WERI-Rb-1 (cell line): ENCODE results near the gene BRAF.
A peak's percentile ranks its signal among the peaks of the same experiment; 100 is the strongest.

Experiments used
- DNase-seq: peaks from one replicate; pipeline ENCODE4 v3.0.0-alpha.2; 2020
- H3K27ac ChIP-seq: fragments of 250-450 bp; sonication (Bioruptor Pico); 2 replicates; pipeline ENCODE4 v1.5.1; 2020; ENCODE audit warnings: mild to moderate bottlenecking, moderate library complexity
- H3K27me3 ChIP-seq: fragments of 250-450 bp; sonication (Bioruptor Pico); 2 replicates; pipeline ENCODE4 v1.5.1; 2021; ENCODE audit warnings: mild to moderate bottlenecking, low read depth, moderate library complexity; ENCODE audit not compliant: insufficient read depth, severe bottlenecking
- H3K36me3 ChIP-seq: fragments of 250-450 bp; sonication (Bioruptor Pico); 2 replicates; pipeline ENCODE4 v1.5.1; 2020; ENCODE audit warnings: mild to moderate bottlenecking, moderate library complexity
- H3K4me3 ChIP-seq: 2 replicates; pipeline ENCODE4 v1.5.1; 2011; ENCODE audit warnings: low read depth, mild to moderate bottlenecking, control low read depth, low read length
- H3K9me3 ChIP-seq: fragments of 250-450 bp; sonication (Bioruptor Pico); 2 replicates; pipeline ENCODE4 v1.5.1; 2021; ENCODE audit warnings: mild to moderate bottlenecking, moderate library complexity; ENCODE audit not compliant: severe bottlenecking
- TF ChIP-seq, protein P1 (sequence below): IDR thresholded peaks from 2 replicates; pipeline ENCODE4 v1.5.1; 2011; ENCODE audit warnings: low read depth, mild to moderate bottlenecking, control low read depth, inconsistent platforms, low read length

Gene BRAF

DNA sequence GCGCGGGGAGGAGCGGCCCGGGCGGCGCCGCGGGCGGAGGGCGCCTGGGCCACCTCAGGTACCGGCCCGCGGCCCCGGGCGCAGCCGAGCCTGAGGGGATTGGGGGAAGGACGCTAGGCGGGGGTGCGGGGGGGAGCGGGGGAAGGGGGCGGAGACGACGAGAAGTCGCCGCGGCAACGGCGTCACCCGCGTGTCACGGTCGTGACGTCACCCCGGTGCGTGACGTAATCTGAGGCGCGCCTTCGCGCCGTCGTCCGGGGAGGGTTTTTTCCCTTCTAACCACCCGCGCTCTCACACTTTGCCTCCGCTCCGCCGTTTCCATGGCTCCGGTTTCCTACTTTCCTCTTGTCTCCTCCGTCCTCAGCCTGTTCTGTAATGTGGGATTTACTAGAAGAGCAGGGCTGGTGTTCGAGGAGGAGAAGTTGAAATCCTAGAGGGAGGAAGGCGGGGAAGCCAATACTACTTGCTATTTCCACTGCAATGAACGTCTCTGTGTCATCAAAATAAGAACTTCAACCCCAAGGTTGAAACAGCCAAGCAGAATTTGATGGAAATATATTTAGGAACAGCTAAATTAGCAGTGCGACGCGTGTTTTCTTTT, at the start of gene BRAF:
BRAF (minus strand) TSS at position 109 of the 601 bp plus-strand sequence. CDS start 226 bp downstream, outside the sequence.
- Histone ChIP-seq H3K27ac (peak within 1 kb of the TSS; percentile 98), H3K9me3 (no peaks in the 10 kb centered on the region), H3K27me3 (no peaks in the 10 kb centered on the region), H3K36me3 (peaks cover 2% of the 10 kb centered on the region; the same call in 1 of the 2 replicates), H3K4me3 (peak within 1 kb of the TSS; percentile 97)
- TF ChIP-seq, protein P1, sequence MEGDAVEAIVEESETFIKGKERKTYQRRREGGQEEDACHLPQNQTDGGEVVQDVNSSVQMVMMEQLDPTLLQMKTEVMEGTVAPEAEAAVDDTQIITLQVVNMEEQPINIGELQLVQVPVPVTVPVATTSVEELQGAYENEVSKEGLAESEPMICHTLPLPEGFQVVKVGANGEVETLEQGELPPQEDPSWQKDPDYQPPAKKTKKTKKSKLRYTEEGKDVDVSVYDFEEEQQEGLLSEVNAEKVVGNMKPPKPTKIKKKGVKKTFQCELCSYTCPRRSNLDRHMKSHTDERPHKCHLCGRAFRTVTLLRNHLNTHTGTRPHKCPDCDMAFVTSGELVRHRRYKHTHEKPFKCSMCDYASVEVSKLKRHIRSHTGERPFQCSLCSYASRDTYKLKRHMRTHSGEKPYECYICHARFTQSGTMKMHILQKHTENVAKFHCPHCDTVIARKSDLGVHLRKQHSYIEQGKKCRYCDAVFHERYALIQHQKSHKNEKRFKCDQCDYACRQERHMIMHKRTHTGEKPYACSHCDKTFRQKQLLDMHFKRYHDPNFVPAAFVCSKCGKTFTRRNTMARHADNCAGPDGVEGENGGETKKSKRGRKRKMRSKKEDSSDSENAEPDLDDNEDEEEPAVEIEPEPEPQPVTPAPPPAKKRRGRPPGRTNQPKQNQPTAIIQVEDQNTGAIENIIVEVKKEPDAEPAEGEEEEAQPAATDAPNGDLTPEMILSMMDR = no peak
- DNase-seq = peak; percentile 90

DNA sequence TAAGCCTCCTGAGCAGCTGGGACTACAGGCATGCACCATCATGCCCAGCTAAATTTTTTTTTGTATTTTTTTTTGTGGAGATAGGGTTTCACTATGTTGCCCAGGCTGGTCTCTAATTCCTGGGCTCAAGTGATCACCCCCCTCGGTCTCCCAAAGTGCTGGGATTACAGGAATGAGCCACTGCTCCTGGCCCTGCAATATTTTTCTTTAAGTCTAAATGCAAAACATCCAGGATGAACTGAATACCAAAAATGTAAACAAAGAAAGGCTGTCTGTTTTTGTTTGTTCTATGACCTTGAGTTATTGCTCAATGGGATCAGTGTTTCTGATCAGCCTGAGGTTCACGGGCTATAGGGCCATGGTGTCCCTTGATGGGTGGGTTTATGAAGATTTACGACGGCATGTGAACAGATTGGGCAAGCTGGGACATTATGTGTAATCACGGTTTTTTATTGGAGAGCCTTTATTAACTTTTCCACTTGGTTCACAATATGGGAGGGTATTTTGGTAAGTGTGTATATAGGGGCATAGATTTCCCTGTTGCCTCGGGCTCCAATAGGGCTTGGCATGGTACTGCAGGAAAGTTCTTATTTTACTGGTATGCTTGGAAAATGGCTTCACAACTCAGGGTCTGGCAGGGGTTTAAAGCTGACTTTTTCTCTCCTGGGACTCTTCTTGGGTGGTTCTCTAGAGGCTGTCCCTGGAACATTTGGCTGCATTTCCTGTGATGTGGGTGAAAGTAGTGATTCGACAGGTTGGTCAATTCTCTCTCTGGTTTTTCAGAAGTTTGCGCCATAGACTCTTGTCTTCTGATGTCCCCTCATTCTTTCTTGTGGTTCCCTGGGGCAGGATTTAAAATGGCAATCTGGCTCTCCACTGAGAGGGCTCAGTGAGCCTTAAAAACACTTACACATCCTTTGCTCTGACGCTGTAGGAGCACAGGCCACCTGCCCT, 48.4 kb upstream of the BRAF start:
- Histone ChIP-seq H3K27me3 (no peaks in the 10 kb centered on the region), H3K9me3 (no peaks in the 10 kb centered on the region), H3K36me3 (no peaks in the 10 kb centered on the region), H3K27ac (no peak overlapping the region), H3K4me3 (no peak overlapping the region)
- TF ChIP-seq, protein P1 = no peak
- peak; percentile 14 for DNase-seq

GRCh38 chr7:140972344-140972743, 47.6 kb upstream of the BRAF start:
- TF ChIP-seq, protein P1 = no peak
- H3K36me3 ChIP-seq = no peaks in the 10 kb centered on the region
- H3K27me3 ChIP-seq = no peaks in the 10 kb centered on the region
- no peaks in the 10 kb centered on the region for H3K9me3 ChIP-seq
- no peak for DNase-seq
- no peak overlapping the region for H3K4me3 ChIP-seq
- no peak overlapping the region for H3K27ac ChIP-seq

GRCh38 chr7:140967438-140967837, 42.7 kb upstream of the BRAF start:
- TF ChIP-seq, protein P1 = no peak

GRCh38 chr7:140966561-140967233, 42.0 kb upstream of the BRAF start:
- no peak overlapping the region for H3K4me3 ChIP-seq
- no peak for DNase-seq
- H3K27ac ChIP-seq = no peak overlapping the region
- no peaks in the 10 kb centered on the region for H3K36me3 ChIP-seq
- TF ChIP-seq, protein P1 = no peak
- H3K9me3 ChIP-seq = no peaks in the 10 kb centered on the region
- no peaks in the 10 kb centered on the region for H3K27me3 ChIP-seq

More at GRCh38 chr7:140967438-140967837, 42.7 kb upstream of the BRAF start:
- no peaks in the 10 kb centered on the region for H3K27me3 ChIP-seq
- no peaks in the 10 kb centered on the region for H3K36me3 ChIP-seq
- no peak for DNase-seq
- H3K27ac ChIP-seq = no peak overlapping the region
- H3K9me3 ChIP-seq = no peaks in the 10 kb centered on the region
- H3K4me3 ChIP-seq = no peak overlapping the region
